Stimulated activated CD4-positive, alpha-beta T cell treated with anti-CD3 and anti-CD28 coated beads, Interleukin-1b, Interleukin-23, amount 100 ng/mL, for 24 hours (primary cell): ENCODE results near the gene PARD6B.
"Not testable (repeated sequence)": the region's sequence is repeated elsewhere in the genome, so short reads cannot be mapped to it uniquely, and the experiment has no call there.

Experiments
- DNase-seq, 4 experiments: peaks; one replicate each; pipeline ENCODE4 v3.0.0-alpha.2; 2020; ENCODE audit warnings: low read depth in 4 of 4, low spot score in 1 of 4

The PARD6B gene

GRCh38 chr20:50703651-50704438 is 27.5 kb upstream of the PARD6B start:
- not testable (repeated sequence) for DNase-seq

- no peak for DNase-seq
These were observed 26.9 kb upstream of the PARD6B start for GRCh38 chr20:50704514-50704913.

GRCh38 chr20:50704971-50705370 is 26.4 kb upstream of the PARD6B start:
- no peak for DNase-seq

GRCh38 chr20:50708845-50709635 is 22.3 kb upstream of the PARD6B start:
- no peak for DNase-seq

GRCh38 chr20:50709636-50709973 is 21.8 kb upstream of the PARD6B start:
- DNase-seq = no peak

GRCh38 chr20:50710492-50711063 is 20.8 kb upstream of the PARD6B start:
- DNase-seq = no peak

- DNase-seq = no peak
These were observed 20.1 kb upstream of the PARD6B start for GRCh38 chr20:50711113-50711825.

GRCh38 chr20:50712771-50713656 is 18.4 kb upstream of the PARD6B start:
- DNase-seq = no peak

- no peak for DNase-seq
These were observed 17.7 kb upstream of the PARD6B start for GRCh38 chr20:50713657-50714101.

- not testable (repeated sequence) for DNase-seq
These were observed 17.0 kb upstream of the PARD6B start for GRCh38 chr20:50714426-50714825.

GRCh38 chr20:50715694-50716093 is 15.7 kb upstream of the PARD6B start:
- no peak for DNase-seq

GRCh38 chr20:50716518-50716917 is 14.9 kb upstream of the PARD6B start:
- no peak for DNase-seq

GRCh38 chr20:50717312-50717711 is 14.1 kb upstream of the PARD6B start:
- DNase-seq = no peak

- DNase-seq = no peak
These were observed 13.2 kb upstream of the PARD6B start for GRCh38 chr20:50717974-50718761.

GRCh38 chr20:50719328-50719727 is 12.1 kb upstream of the PARD6B start:
- DNase-seq = no peak

GRCh38 chr20:50720026-50720425 is 11.4 kb upstream of the PARD6B start:
- no peak for DNase-seq

- no peak for DNase-seq
These were observed 10.8 kb upstream of the PARD6B start for GRCh38 chr20:50720582-50720981.

- DNase-seq = no peak
These were observed 9.5 kb upstream of the PARD6B start for GRCh38 chr20:50721881-50722281.

- DNase-seq = no peak
These were observed 8.8 kb upstream of the PARD6B start for GRCh38 chr20:50722424-50723155.
